ENCODE measurements around the gene LAMA2.

LAMA2 gene

GRCh38 chr6:129517288-129517687 lies 634.4 kb downstream of the LAMA2 start:
- DNase-seq (ENCODE audit: low spot score): no peak

- DNase-seq (ENCODE audit: low spot score): no peak
Measured at GRCh38 chr6:129519750-129520149, 636.8 kb downstream of the LAMA2 start.

GRCh38 chr6:129521946-129522345 lies 639.0 kb downstream of the LAMA2 start:
- DNase-seq (ENCODE audit: low spot score): no peak

- DNase-seq (ENCODE audit: low spot score): no peak
Measured at GRCh38 chr6:129523816-129524215, 640.9 kb downstream of the LAMA2 start.

GRCh38 chr6:129525055-129525454 lies 642.1 kb downstream of the LAMA2 start:
- no peak for DNase-seq (ENCODE audit: low spot score)

- no peak for DNase-seq (ENCODE audit: low spot score)
Measured at GRCh38 chr6:129534926-129535325, 652.0 kb downstream of the LAMA2 start.

GRCh38 chr6:129536271-129536670 lies 653.3 kb downstream of the LAMA2 start:
- DNase-seq (ENCODE audit: low spot score): no peak

GRCh38 chr6:129539032-129539431 lies 656.1 kb downstream of the LAMA2 start:
- no peak for DNase-seq (ENCODE audit: low spot score)

GRCh38 chr6:129542705-129543104 lies 659.8 kb downstream of the LAMA2 start:
- DNase-seq (ENCODE audit: low spot score): no peak

GRCh38 chr6:129543981-129544380 lies 661.0 kb downstream of the LAMA2 start:
- DNase-seq (ENCODE audit: low spot score): no peak

- DNase-seq (ENCODE audit: low spot score): no peak
Measured at GRCh38 chr6:129544892-129545612, 662.1 kb downstream of the LAMA2 start.

GRCh38 chr6:129546702-129547101 lies 663.8 kb downstream of the LAMA2 start:
- DNase-seq (ENCODE audit: low spot score): no peak

- DNase-seq (ENCODE audit: low spot score): no peak
Measured at GRCh38 chr6:129551486-129551885, 668.5 kb downstream of the LAMA2 start.

- no peak for DNase-seq (ENCODE audit: low spot score)
Measured at GRCh38 chr6:129552413-129552812, 669.5 kb downstream of the LAMA2 start.

GRCh38 chr6:129555206-129555832 lies 672.4 kb downstream of the LAMA2 start:
- no peak for DNase-seq (ENCODE audit: low spot score)

- no peak for DNase-seq (ENCODE audit: low spot score)
Measured at GRCh38 chr6:129558248-129558647, 675.3 kb downstream of the LAMA2 start.

GRCh38 chr6:129565366-129565765 lies 682.4 kb downstream of the LAMA2 start:
- no peak for DNase-seq (ENCODE audit: low spot score)

GRCh38 chr6:129565811-129566210 lies 682.9 kb downstream of the LAMA2 start:
- DNase-seq (ENCODE audit: low spot score): no peak
